H9 (cell line): ENCODE results near the gene MED22. TPM values are rescaled to one million over a fixed set of nuclear protein-coding genes. Genes with fewer than 3 reads are reported as not detected.

Source experiments
- DNase-seq: peaks from one replicate; pipeline ENCODE4 v3.0.0-alpha.2; 2017
- H2AFZ ChIP-seq: one replicate; pipeline ENCODE4 v1.6.1; 2013; ENCODE audit warnings: mild to moderate bottlenecking, low read length, control low read depth, moderate library complexity
- H2AK5ac ChIP-seq: 2 replicates; pipeline ENCODE4 v1.6.1; 2013; ENCODE audit warnings: low read length, control low read depth, mixed read lengths; ENCODE audit not compliant: insufficient read length
- H2BK120ac ChIP-seq: one replicate; pipeline ENCODE4 v1.6.1; 2013; ENCODE audit warnings: low read depth, mild to moderate bottlenecking, low read length, control low read depth, inconsistent platforms; ENCODE audit not compliant: poor library complexity, severe bottlenecking
- H2BK12ac ChIP-seq: 2 replicates; pipeline ENCODE4 v1.6.1; 2013; ENCODE audit warnings: low read length, control low read depth, mixed read lengths, low read depth; ENCODE audit not compliant: insufficient read length
- H2BK15ac ChIP-seq: 2 replicates; pipeline ENCODE4 v1.6.1; 2013; ENCODE audit warnings: low read depth, low read length, control low read depth
- H2BK20ac ChIP-seq: one replicate; pipeline ENCODE4 v1.6.1; 2013; ENCODE audit warnings: low read depth, mild to moderate bottlenecking, low read length, control low read depth, inconsistent platforms; ENCODE audit not compliant: poor library complexity, severe bottlenecking
- H2BK5ac ChIP-seq: 2 replicates; pipeline ENCODE4 v1.6.1; 2013; ENCODE audit warnings: low read length, control low read depth, mixed read lengths; ENCODE audit not compliant: insufficient read length
- H3K14ac ChIP-seq: 2 replicates; pipeline ENCODE4 v1.6.1; 2013; ENCODE audit warnings: low read length, control low read depth; ENCODE audit not compliant: insufficient read depth
- H3K18ac ChIP-seq: 2 replicates; pipeline ENCODE4 v1.6.1; 2013; ENCODE audit warnings: low read depth, mild to moderate bottlenecking, mixed read lengths, low read length, control low read depth; ENCODE audit not compliant: insufficient read length
- H3K23ac ChIP-seq: 2 replicates; pipeline ENCODE4 v1.6.1; 2013; ENCODE audit warnings: low read length, control low read depth, mixed read lengths, low read depth; ENCODE audit not compliant: insufficient read length
- H3K23me2 ChIP-seq: 2 replicates; pipeline ENCODE4 v1.6.1; 2013; ENCODE audit warnings: low read depth, mild to moderate bottlenecking, mixed read lengths, low read length, control low read depth; ENCODE audit not compliant: insufficient read length, poor library complexity, severe bottlenecking
- H3K27ac ChIP-seq: 2 replicates; pipeline ENCODE4 v1.5.1; 2013; ENCODE audit warnings: low read length, control low read depth, mixed read lengths, low read depth; ENCODE audit not compliant: insufficient read length
- H3K27me3 ChIP-seq: 2 replicates; pipeline ENCODE4 v1.6.1; 2013; ENCODE audit warnings: low read length, control low read depth, inconsistent platforms; ENCODE audit not compliant: insufficient read depth
- H3K4ac ChIP-seq: 2 replicates; pipeline ENCODE4 v1.6.1; 2013; ENCODE audit warnings: low read depth, mild to moderate bottlenecking, control low read depth, inconsistent platforms, low read length, moderate library complexity
- H3K4me1 ChIP-seq: 2 replicates; pipeline ENCODE4 v1.6.1; 2013; ENCODE audit warnings: low read length, control low read depth, inconsistent platforms; ENCODE audit not compliant: insufficient read depth
- H3K4me2 ChIP-seq: 2 replicates; pipeline ENCODE4 v1.6.1; 2013; ENCODE audit warnings: low read length, control low read depth, mixed read lengths; ENCODE audit not compliant: insufficient read length, insufficient read depth
- H3K56ac ChIP-seq: 2 replicates; pipeline ENCODE4 v1.6.1; 2013; ENCODE audit warnings: low read depth, mild to moderate bottlenecking, mixed read lengths, low read length, control low read depth; ENCODE audit not compliant: insufficient read length
- H3K79me1 ChIP-seq: 2 replicates; pipeline ENCODE4 v1.6.1; 2013; ENCODE audit warnings: low read depth, mild to moderate bottlenecking, moderate library complexity, low read length, control low read depth, inconsistent platforms; ENCODE audit not compliant: insufficient read depth, poor library complexity, severe bottlenecking
- H3K79me2 ChIP-seq: 2 replicates; pipeline ENCODE4 v1.6.1; 2013; ENCODE audit warnings: low read length, control low read depth, inconsistent platforms; ENCODE audit not compliant: insufficient read depth
- H3K9ac ChIP-seq: 2 replicates; pipeline ENCODE4 v1.6.1; 2013; ENCODE audit warnings: low read length, control low read depth, mixed read lengths; ENCODE audit not compliant: insufficient read length; ENCODE audit errors: extremely low read depth
- H3K9me3 ChIP-seq: one replicate; pipeline ENCODE4 v1.6.1; 2013; ENCODE audit warnings: low read depth, low read length, inconsistent platforms; ENCODE audit not compliant: control insufficient read depth
- H3T11ph ChIP-seq: one replicate; pipeline ENCODE4 v1.6.1; 2013; ENCODE audit warnings: mild to moderate bottlenecking, low read length, control low read depth, inconsistent platforms
- H4K20me1 ChIP-seq: one replicate; pipeline ENCODE4 v1.6.1; 2013; ENCODE audit not compliant: control insufficient read depth, insufficient read length, insufficient read depth
- H4K5ac ChIP-seq: 2 replicates; pipeline ENCODE4 v1.6.1; 2013; ENCODE audit warnings: low read depth, mild to moderate bottlenecking, mixed read lengths, low read length, control low read depth; ENCODE audit not compliant: insufficient read length
- H4K8ac ChIP-seq: replicated peaks from 2 replicates; pipeline ENCODE4 v1.6.1; 2013; ENCODE audit warnings: low read length, control low read depth, mixed read lengths, low read depth; ENCODE audit not compliant: insufficient read length
- H4K91ac ChIP-seq: 2 replicates; pipeline ENCODE4 v1.6.1; 2013; ENCODE audit warnings: low read depth, mild to moderate bottlenecking, moderate library complexity, mixed read lengths, low read length, control low read depth; ENCODE audit not compliant: insufficient read length
- H3K27ac Mint-ChIP-seq, 3 experiments: 2 replicates in 2 of 3; 3 replicates in 1 of 3; pipeline ENCODE4 v1.8.0; 2020 to 2021; ENCODE audit warnings: mixed read lengths in 3 of 3, mild to moderate bottlenecking in 1 of 3, moderate library complexity in 1 of 3
- H3K27me3 Mint-ChIP-seq: 2 replicates; pipeline ENCODE4 v1.8.0; 2021; ENCODE audit warnings: low read depth, mild to moderate bottlenecking, moderate library complexity, mixed read lengths
- H3K36me3 Mint-ChIP-seq, 3 experiments: 2 replicates in 2 of 3; 3 replicates in 1 of 3; pipeline ENCODE4 v1.8.0; 2020 to 2021; ENCODE audit warnings: low read depth in 3 of 3, mixed read lengths in 3 of 3; ENCODE audit not compliant: insufficient read depth in 1 of 3
- H3K4me1 Mint-ChIP-seq, 2 experiments: 2 replicates each; pipeline ENCODE4 v1.8.0; 2020; ENCODE audit warnings: mixed read lengths in 2 of 2
- H3K4me3 Mint-ChIP-seq, 2 experiments: 2 replicates in 1 of 2; 3 replicates in 1 of 2; pipeline ENCODE4 v1.8.0; 2020 to 2021; ENCODE audit warnings: mild to moderate bottlenecking in 2 of 2, mixed read lengths in 2 of 2, moderate library complexity in 1 of 2
- H3K9me3 Mint-ChIP-seq, 2 experiments: 2 replicates in 1 of 2; 3 replicates in 1 of 2; pipeline ENCODE4 v1.8.0; 2020; ENCODE audit warnings: mild to moderate bottlenecking in 2 of 2, mixed read lengths in 2 of 2, moderate library complexity in 1 of 2
- CTCF ChIP-seq: fragments of 200-600 bp; sonication (generic); conservative IDR thresholded peaks from 3 replicates; pipeline ENCODE4 v1.8.0; 2021; ENCODE audit warnings: antibody characterized with exemption, mild to moderate bottlenecking
- WGBS: extraction: QIAGEN DNeasy Blood & Tissue Kit; methylation state at CpG from one replicate; pipeline ENCODE4 v1.1.7; 2013; ENCODE audit warnings: missing lambda C conversion rate, low lambda C conversion rate, mixed read lengths; ENCODE audit not compliant: insufficient read length; ENCODE audit errors: extremely low coverage; 5-methylcytosine and 5-hydroxymethylcytosine counted together
- total RNA-seq: library from RNA; stranded (reverse); gene quantifications from 2 replicates; pipeline ENCODE4 v1.2.1, GENCODE V29; 2021

MED22 gene
- total RNA-seq, 1 experiment from 2014 or later: 60.1 TPM

DNA sequence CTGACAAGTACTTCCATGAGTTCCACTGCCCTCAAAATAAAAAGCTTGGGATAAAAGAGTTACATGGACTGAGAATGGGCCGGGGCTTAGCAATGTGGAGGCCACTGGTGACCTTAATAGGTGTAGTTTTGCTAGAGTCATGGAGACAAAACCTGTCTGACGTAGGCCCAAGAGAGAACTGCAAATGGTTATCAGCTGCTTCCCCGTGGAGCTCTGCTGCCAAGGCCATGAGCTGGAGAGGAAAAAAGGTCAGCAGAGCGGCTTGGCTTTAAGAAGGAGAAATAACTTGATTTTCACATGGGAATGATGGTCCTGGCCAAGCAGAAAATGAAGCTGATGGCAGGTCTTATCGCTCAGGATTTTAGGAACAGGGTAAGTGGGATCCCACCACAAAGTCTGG lies 8.3 kb downstream of the MED22 start:
- Histone ChIP-seq H3K27me3 (no peaks in the 10 kb centered on the region), H2AFZ (no peak overlapping the region), H3K79me2 (peaks cover 3% of the 10 kb centered on the region; the same call in 1 of the 2 replicates), H3K9me3 (no peaks in the 10 kb centered on the region), H3K9ac (no peak overlapping the region), H3K27ac (no peak overlapping the region), H3K18ac (no peak overlapping the region), H3K4ac (no peak overlapping the region), H2BK12ac (no peak overlapping the region), H3K23ac (no peak overlapping the region), H4K20me1 (no peaks in the 10 kb centered on the region), H3K23me2 (peaks cover 3% of the 10 kb centered on the region), H3K14ac (no peak overlapping the region), H4K8ac (no peak overlapping the region), H2AK5ac (no peak overlapping the region), H3T11ph (no peak overlapping the region), H3K56ac (no peak overlapping the region), H4K5ac (no peak overlapping the region), H3K79me1 (no peaks in the 10 kb centered on the region), H4K91ac (no peak overlapping the region), H2BK20ac (no peak overlapping the region), H3K4me1 (no peaks in the 10 kb centered on the region), H2BK15ac (no peak overlapping the region), H2BK120ac (no peak overlapping the region), H2BK5ac (no peak overlapping the region), H3K4me2 (no peak overlapping the region)
- H3K27me3 Mint-ChIP-seq: no peaks in the 10 kb centered on the region; the same call in 1 of the 2 replicates
- no peak overlapping the region for H3K27ac Mint-ChIP-seq
- H3K36me3 Mint-ChIP-seq: peaks cover 42 to 80% (median 67%) of the 10 kb centered on the region in 3 experiments
- no peak for DNase-seq
- no peak overlapping the region for H3K4me3 Mint-ChIP-seq
- H3K9me3 Mint-ChIP-seq: peaks cover 0 to 3% of the 10 kb centered on the region in 2 experiments; a peak in 1 of 5 replicates
- peaks cover 5 to 15% of the 10 kb centered on the region in 2 experiments; a peak in 3 of 4 replicates for H3K4me1 Mint-ChIP-seq
- no CpG with 5 or more reads among the region's 5 CpGs for WGBS
- no peak for TF ChIP-seq CTCF
